SH-SY5Y (cell line): ENCODE data around the gene FBN1.

ENCODE experiments used
- GATA2 ChIP-seq: IDR thresholded peaks from 2 replicates; pipeline ENCODE4 v1.6.1; 2011; ENCODE audit warnings: mild to moderate bottlenecking, low read depth, low read length
- GATA3 ChIP-seq: IDR thresholded peaks from 2 replicates; pipeline ENCODE4 v1.6.1; 2011; ENCODE audit warnings: low read depth, mild to moderate bottlenecking, low read length, moderate library complexity

DNA sequence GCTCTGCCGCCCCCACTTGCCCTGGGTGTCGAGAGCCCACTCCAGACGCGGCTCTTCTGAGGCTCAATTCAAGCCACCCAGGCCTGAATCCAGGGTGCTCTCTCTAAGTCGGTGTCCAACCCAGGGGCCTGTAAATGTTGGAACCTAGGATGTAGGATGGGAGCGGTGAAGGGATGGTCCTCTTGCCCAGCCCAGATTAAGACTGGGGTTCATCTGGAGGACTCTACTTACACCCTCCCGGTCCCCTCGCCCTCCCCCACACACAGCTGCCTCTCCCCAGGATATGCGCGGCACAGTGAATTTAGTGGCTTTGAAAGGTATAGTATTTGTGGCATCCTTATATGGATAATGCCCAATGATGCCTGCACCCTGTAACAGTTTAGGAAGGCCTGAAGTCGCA is 822 bp upstream of the FBN1 start:
- TF ChIP-seq GATA3 (no peak), GATA2 (no peak)
